ENCODE measurements around the gene TMED10. TPM values are rescaled to one million over a fixed set of nuclear protein-coding genes. Genes with fewer than 3 reads are reported as not detected.

Gene TMED10
- total RNA-seq, 4 donors from 2014 or later, result 58.6 to 181 (median 115) TPM

DNA sequence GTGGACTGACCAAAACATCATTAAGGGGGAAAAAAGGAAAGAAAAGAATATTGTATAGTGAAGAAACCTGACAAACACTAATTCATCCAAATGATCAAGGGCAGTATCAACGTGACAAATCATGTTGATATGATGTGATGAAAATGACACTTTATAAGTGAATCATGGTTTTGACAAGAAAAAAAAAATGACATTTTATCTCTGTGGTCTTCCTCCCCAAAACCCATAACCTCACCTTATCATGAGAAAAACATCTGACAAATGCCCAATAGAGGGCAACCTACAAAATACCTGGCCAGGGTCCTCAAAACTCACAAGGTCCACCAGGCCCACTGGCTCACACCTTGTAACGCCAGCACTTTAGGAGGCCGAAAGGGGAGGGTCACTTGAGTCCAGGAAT, 13.8 kb downstream of the TMED10 start:
- no peak for DNase-seq
- TF ChIP-seq, protein P1, sequence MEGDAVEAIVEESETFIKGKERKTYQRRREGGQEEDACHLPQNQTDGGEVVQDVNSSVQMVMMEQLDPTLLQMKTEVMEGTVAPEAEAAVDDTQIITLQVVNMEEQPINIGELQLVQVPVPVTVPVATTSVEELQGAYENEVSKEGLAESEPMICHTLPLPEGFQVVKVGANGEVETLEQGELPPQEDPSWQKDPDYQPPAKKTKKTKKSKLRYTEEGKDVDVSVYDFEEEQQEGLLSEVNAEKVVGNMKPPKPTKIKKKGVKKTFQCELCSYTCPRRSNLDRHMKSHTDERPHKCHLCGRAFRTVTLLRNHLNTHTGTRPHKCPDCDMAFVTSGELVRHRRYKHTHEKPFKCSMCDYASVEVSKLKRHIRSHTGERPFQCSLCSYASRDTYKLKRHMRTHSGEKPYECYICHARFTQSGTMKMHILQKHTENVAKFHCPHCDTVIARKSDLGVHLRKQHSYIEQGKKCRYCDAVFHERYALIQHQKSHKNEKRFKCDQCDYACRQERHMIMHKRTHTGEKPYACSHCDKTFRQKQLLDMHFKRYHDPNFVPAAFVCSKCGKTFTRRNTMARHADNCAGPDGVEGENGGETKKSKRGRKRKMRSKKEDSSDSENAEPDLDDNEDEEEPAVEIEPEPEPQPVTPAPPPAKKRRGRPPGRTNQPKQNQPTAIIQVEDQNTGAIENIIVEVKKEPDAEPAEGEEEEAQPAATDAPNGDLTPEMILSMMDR (IDR thresholded peaks at IDR 0.05), result no peak
- no peak for TF ChIP-seq POLR2A (IDR thresholded peaks at IDR 0.05)
- Histone ChIP-seq H3K36me3 (no peaks in the 10 kb centered on the region), H3K4me1 (peaks cover 0 to 19% (median 5%) of the 10 kb centered on the region in 4 donors), H3K27me3 (no peaks in the 10 kb centered on the region), H3K27ac (no peak overlapping the region), H3K9me3 (no peaks in the 10 kb centered on the region), H3K4me3 (no peak overlapping the region)

- Histone ChIP-seq H3K27me3 (no peaks in the 10 kb centered on the region), H3K4me3 (no peak overlapping the region), H3K36me3 (no peaks in the 10 kb centered on the region), H3K9me3 (no peaks in the 10 kb centered on the region), H3K27ac (peak overlapping the region in 1 of 4 donors; percentile 0), H3K4me1 (peaks cover 0 to 12% (median 5%) of the 10 kb centered on the region in 4 donors)
- DNase-seq, result no peak
- TF ChIP-seq, protein P1 (IDR thresholded peaks at IDR 0.05), result no peak
- TF ChIP-seq POLR2A (IDR thresholded peaks at IDR 0.05), result no peak
These were observed 17.4 kb downstream of the TMED10 start for GRCh38 chr14:75158843-75159614.

GRCh38 chr14:75156901-75157300, 19.5 kb downstream of the TMED10 start:
- no peak overlapping the region for H3K27ac ChIP-seq

GRCh38 chr14:75156111-75156510, 20.3 kb downstream of the TMED10 start:
- H3K4me3 ChIP-seq, result no peak overlapping the region
- H3K27ac ChIP-seq, result no peak overlapping the region
- no peak for TF ChIP-seq POLR2A (IDR thresholded peaks at IDR 0.05)
- TF ChIP-seq, protein P1 (IDR thresholded peaks at IDR 0.05), result no peak

More at GRCh38 chr14:75156901-75157300, 19.5 kb downstream of the TMED10 start:
- Histone ChIP-seq H3K36me3 (no peaks in the 10 kb centered on the region), H3K4me1 (peaks cover 0 to 12% (median 5%) of the 10 kb centered on the region in 4 donors), H3K9me3 (no peaks in the 10 kb centered on the region), H3K27me3 (no peaks in the 10 kb centered on the region), H3K4me3 (no peak overlapping the region)
- TF ChIP-seq, protein P1 (IDR thresholded peaks at IDR 0.05), result no peak
- DNase-seq, result no peak

GRCh38 chr14:75155169-75155568, 21.2 kb downstream of the TMED10 start:
- H3K36me3 ChIP-seq, result peaks cover 0 to 16% (median 0%) of the 10 kb centered on the region in 3 donors
- no peaks in the 10 kb centered on the region for H3K27me3 ChIP-seq
- H3K9me3 ChIP-seq, result no peaks in the 10 kb centered on the region
- no peak overlapping the region for H3K4me3 ChIP-seq
- H3K27ac ChIP-seq, result no peak overlapping the region
- H3K4me1 ChIP-seq, result peaks cover 0 to 6% (median 5%) of the 10 kb centered on the region in 4 donors
- no peak for TF ChIP-seq POLR2A (IDR thresholded peaks at IDR 0.05)
- TF ChIP-seq, protein P1 (IDR thresholded peaks at IDR 0.05), result no peak
- DNase-seq, result no peak

More at GRCh38 chr14:75156111-75156510, 20.3 kb downstream of the TMED10 start:
- H3K4me1 ChIP-seq, result peaks cover 0 to 10% (median 5%) of the 10 kb centered on the region in 4 donors
- no peaks in the 10 kb centered on the region for H3K9me3 ChIP-seq
- no peak for DNase-seq
- H3K27me3 ChIP-seq, result no peaks in the 10 kb centered on the region
- peaks cover 0 to 8% (median 0%) of the 10 kb centered on the region in 3 donors for H3K36me3 ChIP-seq
